ENCODE results near the gene HLCS. TPM values are rescaled to one million over a fixed set of nuclear protein-coding genes. Genes with fewer than 3 reads are reported as not detected.
A peak's percentile ranks its signal among the peaks of the same experiment; 100 is the strongest.

HLCS gene
- total RNA-seq, 1 donor, result 44.3 TPM

- no peak for TF ChIP-seq CTCF (IDR thresholded peaks at IDR 0.05; ENCODE audit: insufficient read depth, low read length)
- no peak for DNase-seq (ENCODE audit: low read depth)
- no peak overlapping the region for H3K4me3 ChIP-seq (ENCODE audit: low read depth, low read length)
Observed at GRCh38 chr21:36981049-36981391, 14.6 kb upstream of the HLCS start.

- DNase-seq (ENCODE audit: low read depth), result peak; percentile 39
- peak overlapping the region; percentile 54 for H3K4me3 ChIP-seq (ENCODE audit: low read depth, low read length)
- TF ChIP-seq CTCF (IDR thresholded peaks at IDR 0.05; ENCODE audit: insufficient read depth, low read length), result no peak
Observed at GRCh38 chr21:36980280-36981048, 14.0 kb upstream of the HLCS start.

GRCh38 chr21:36976882-36977651, 10.6 kb upstream of the HLCS start:
- no peak overlapping the region for H3K4me3 ChIP-seq (ENCODE audit: low read depth, low read length)
- TF ChIP-seq CTCF (IDR thresholded peaks at IDR 0.05; ENCODE audit: insufficient read depth, low read length), result peak; percentile 75
- peak; percentile 87 for DNase-seq (ENCODE audit: low read depth)

- DNase-seq (ENCODE audit: low read depth), result no peak
- H3K4me3 ChIP-seq (ENCODE audit: low read depth, low read length), result no peak overlapping the region
- TF ChIP-seq CTCF (IDR thresholded peaks at IDR 0.05; ENCODE audit: insufficient read depth, low read length), result no peak
Observed at GRCh38 chr21:36976228-36976861, 9.9 kb upstream of the HLCS start.

- no peak overlapping the region for H3K4me3 ChIP-seq (ENCODE audit: low read depth, low read length)
- no peak for TF ChIP-seq CTCF (IDR thresholded peaks at IDR 0.05; ENCODE audit: insufficient read depth, low read length)
- no peak for DNase-seq (ENCODE audit: low read depth)
Observed at GRCh38 chr21:36974851-36975192, 8.4 kb upstream of the HLCS start.

- no peak overlapping the region for H3K4me3 ChIP-seq (ENCODE audit: low read depth, low read length)
- TF ChIP-seq CTCF (IDR thresholded peaks at IDR 0.05; ENCODE audit: insufficient read depth, low read length), result no peak
- no peak for DNase-seq (ENCODE audit: low read depth)
Observed at GRCh38 chr21:36973986-36974850, 7.7 kb upstream of the HLCS start.
